ENCODE measurements around the gene DDX18. TPM values are rescaled to one million over a fixed set of nuclear protein-coding genes. Genes with fewer than 3 reads are reported as not detected.
"Not testable (repeated sequence)": the region's sequence is repeated elsewhere in the genome, so short reads cannot be mapped to it uniquely, and the experiment has no call there.

DDX18 gene
- polyA plus RNA-seq, 4 donors: 16.8 to 52.2 (median 25.3) TPM

GRCh38 chr2:117827464-117827863 lies 13.0 kb downstream of the DDX18 start:
- H3K36me3 ChIP-seq (ENCODE audit: control insufficient read depth in 3 of 3, insufficient read depth in 2 of 3, low read depth in 1 of 3, low read length in 3 of 3): peaks cover 17 to 32% (median 25%) of the 10 kb centered on the region in 3 donors
- DNase-seq; H3K4me1 ChIP-seq (ENCODE audit: control insufficient read depth in 3 of 3, insufficient read depth in 2 of 3, low read depth in 1 of 3, low read length in 2 of 3); FAIRE-seq; H3K9me3 ChIP-seq (ENCODE audit: control insufficient read depth in 2 of 2, insufficient read depth in 1 of 2, low read depth in 1 of 2, low read length in 1 of 2); H3K27me3 ChIP-seq (ENCODE audit: control insufficient read depth in 3 of 3, insufficient read depth in 3 of 3, low read length in 3 of 3); H3K4me3 ChIP-seq (ENCODE audit: low read depth in 1 of 3, low read length in 3 of 3); H3K27ac ChIP-seq (ENCODE audit: low read depth in 1 of 3, low read length in 2 of 3): not testable (repeated sequence)
- 98 to 99% (median 98%) methylated on average over 5 of the region's 5 CpGs for WGBS, 3 donors

GRCh38 chr2:117828870-117829269 lies 14.4 kb downstream of the DDX18 start:
- FAIRE-seq: no peak
- DNase-seq: no peak
- Histone ChIP-seq H3K4me1 (ENCODE audit: control insufficient read depth in 3 of 3, insufficient read depth in 2 of 3, low read depth in 1 of 3, low read length in 2 of 3) (no peaks in the 10 kb centered on the region), H3K27ac (ENCODE audit: low read depth in 1 of 3, low read length in 2 of 3) (no peak overlapping the region), H3K27me3 (ENCODE audit: control insufficient read depth in 3 of 3, insufficient read depth in 3 of 3, low read length in 3 of 3) (no peaks in the 10 kb centered on the region), H3K9me3 (ENCODE audit: control insufficient read depth in 2 of 2, insufficient read depth in 1 of 2, low read depth in 1 of 2, low read length in 1 of 2) (peaks cover 0 to 4% of the 10 kb centered on the region in 2 donors), H3K36me3 (ENCODE audit: control insufficient read depth in 3 of 3, insufficient read depth in 2 of 3, low read depth in 1 of 3, low read length in 3 of 3) (peaks cover 17 to 31% (median 29%) of the 10 kb centered on the region in 3 donors), H3K4me3 (ENCODE audit: low read depth in 1 of 3, low read length in 3 of 3) (no peak overlapping the region)
- WGBS, 3 donors: 57 to 75% (median 60%) methylated on average over 2 of the region's 2 CpGs

DNA sequence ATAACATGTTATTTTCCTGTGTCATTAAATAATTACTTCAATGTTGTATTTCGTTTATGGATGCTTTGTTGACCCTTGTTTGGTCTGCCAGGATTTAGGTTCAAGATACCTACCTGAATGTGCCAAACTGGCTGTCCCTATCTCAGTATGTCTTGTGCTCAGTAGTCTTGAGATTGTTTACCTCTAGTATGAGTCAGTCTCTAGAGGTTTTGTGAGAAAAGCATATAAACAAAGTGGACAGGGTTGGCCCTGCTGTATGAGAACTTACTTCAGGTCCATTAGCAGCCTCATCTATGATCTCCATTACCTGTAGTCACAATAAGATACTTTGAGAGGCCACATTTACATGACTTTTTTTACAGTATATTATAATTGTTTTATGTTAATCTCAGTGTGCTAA lies 17.8 kb downstream of the DDX18 start:
- peaks cover 0 to 3% (median 0%) of the 10 kb centered on the region in 3 donors for H3K27me3 ChIP-seq (ENCODE audit: control insufficient read depth in 3 of 3, insufficient read depth in 3 of 3, low read length in 3 of 3)
- DNase-seq: no peak
- no peak overlapping the region for H3K4me3 ChIP-seq (ENCODE audit: low read depth in 1 of 3, low read length in 3 of 3)
- WGBS, 3 donors: 81 to 88% (median 82%) methylated on average over 1 of the region's 1 CpG
- peaks cover 5 to 11% (median 6%) of the 10 kb centered on the region in 3 donors for H3K36me3 ChIP-seq (ENCODE audit: control insufficient read depth in 3 of 3, insufficient read depth in 2 of 3, low read depth in 1 of 3, low read length in 3 of 3)
- H3K4me1 ChIP-seq (ENCODE audit: control insufficient read depth in 3 of 3, insufficient read depth in 2 of 3, low read depth in 1 of 3, low read length in 2 of 3): no peaks in the 10 kb centered on the region
- peaks cover 0 to 1% of the 10 kb centered on the region in 2 donors for H3K9me3 ChIP-seq (ENCODE audit: control insufficient read depth in 2 of 2, insufficient read depth in 1 of 2, low read depth in 1 of 2, low read length in 1 of 2)
- FAIRE-seq: no peak
- H3K27ac ChIP-seq (ENCODE audit: low read depth in 1 of 3, low read length in 2 of 3): no peak overlapping the region

GRCh38 chr2:117832905-117833613 lies 18.6 kb downstream of the DDX18 start:
- H3K27me3 ChIP-seq (ENCODE audit: control insufficient read depth in 3 of 3, insufficient read depth in 3 of 3, low read length in 3 of 3): peaks cover 0 to 3% (median 0%) of the 10 kb centered on the region in 3 donors
- DNase-seq (peak in 1 of 2 donors; percentile 24), FAIRE-seq (no peak)
- no peaks in the 10 kb centered on the region for H3K4me1 ChIP-seq (ENCODE audit: control insufficient read depth in 3 of 3, insufficient read depth in 2 of 3, low read depth in 1 of 3, low read length in 2 of 3)
- H3K4me3 ChIP-seq (ENCODE audit: low read depth in 1 of 3, low read length in 3 of 3): no peak overlapping the region
- 84 to 93% (median 88%) methylated on average over 9 of the region's 9 CpGs for WGBS, 3 donors
- H3K27ac ChIP-seq (ENCODE audit: low read depth in 1 of 3, low read length in 2 of 3): no peak overlapping the region
- no peaks in the 10 kb centered on the region for H3K9me3 ChIP-seq (ENCODE audit: control insufficient read depth in 2 of 2, insufficient read depth in 1 of 2, low read depth in 1 of 2, low read length in 1 of 2)
- peaks cover 5 to 12% (median 6%) of the 10 kb centered on the region in 3 donors for H3K36me3 ChIP-seq (ENCODE audit: control insufficient read depth in 3 of 3, insufficient read depth in 2 of 3, low read depth in 1 of 3, low read length in 3 of 3)

DNA sequence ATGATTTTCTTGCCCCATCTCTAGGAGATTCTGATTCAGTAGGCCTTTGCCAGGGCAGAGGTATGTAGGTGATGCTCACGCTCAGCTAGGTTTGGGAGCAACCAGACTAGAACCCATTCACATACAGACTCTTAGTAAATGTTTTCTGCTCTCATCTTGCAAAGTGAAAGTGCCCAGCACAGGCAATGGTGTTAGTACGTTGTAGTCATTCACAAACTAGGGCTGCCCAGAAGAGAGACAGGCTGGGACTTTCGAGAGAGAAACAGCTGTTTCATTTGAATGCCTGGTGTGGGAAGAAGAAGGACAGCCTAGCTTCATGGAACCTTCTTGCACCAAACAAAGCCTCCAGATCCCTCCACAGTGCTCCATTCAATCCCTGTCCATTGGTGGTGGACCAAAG lies 19.4 kb downstream of the DDX18 start:
- H3K27ac ChIP-seq (ENCODE audit: low read depth in 1 of 3, low read length in 2 of 3): no peak overlapping the region
- H3K27me3 ChIP-seq (ENCODE audit: control insufficient read depth in 3 of 3, insufficient read depth in 3 of 3, low read length in 3 of 3): peaks cover 0 to 3% (median 0%) of the 10 kb centered on the region in 3 donors
- H3K4me1 ChIP-seq (ENCODE audit: control insufficient read depth in 3 of 3, insufficient read depth in 2 of 3, low read depth in 1 of 3, low read length in 2 of 3): no peaks in the 10 kb centered on the region
- 79 to 85% (median 85%) methylated on average over 3 of the region's 3 CpGs for WGBS, 3 donors
- H3K4me3 ChIP-seq (ENCODE audit: low read depth in 1 of 3, low read length in 3 of 3): no peak overlapping the region
- FAIRE-seq: no peak
- DNase-seq: no peak
- H3K36me3 ChIP-seq (ENCODE audit: control insufficient read depth in 3 of 3, insufficient read depth in 2 of 3, low read depth in 1 of 3, low read length in 3 of 3): peaks cover 0 to 12% (median 5%) of the 10 kb centered on the region in 3 donors
- no peaks in the 10 kb centered on the region for H3K9me3 ChIP-seq (ENCODE audit: control insufficient read depth in 2 of 2, insufficient read depth in 1 of 2, low read depth in 1 of 2, low read length in 1 of 2)

- FAIRE-seq: no peak
Measured at GRCh38 chr2:117834992-117835391, 20.5 kb downstream of the DDX18 start.

GRCh38 chr2:117835990-117836760 lies 21.7 kb downstream of the DDX18 start:
- Histone ChIP-seq H3K27me3 (ENCODE audit: control insufficient read depth in 3 of 3, insufficient read depth in 3 of 3, low read length in 3 of 3) (peaks cover 0 to 3% (median 0%) of the 10 kb centered on the region in 3 donors), H3K4me3 (ENCODE audit: low read depth in 1 of 3, low read length in 3 of 3) (peak overlapping the region in 2 of 3 donors; percentile 30 to 42), H3K27ac (ENCODE audit: low read depth in 1 of 3, low read length in 2 of 3) (no peak overlapping the region), H3K9me3 (ENCODE audit: control insufficient read depth in 2 of 2, insufficient read depth in 1 of 2, low read depth in 1 of 2, low read length in 1 of 2) (no peaks in the 10 kb centered on the region), H3K36me3 (ENCODE audit: control insufficient read depth in 3 of 3, insufficient read depth in 2 of 3, low read depth in 1 of 3, low read length in 3 of 3) (peaks cover 0 to 12% (median 0%) of the 10 kb centered on the region in 3 donors), H3K4me1 (ENCODE audit: control insufficient read depth in 3 of 3, insufficient read depth in 2 of 3, low read depth in 1 of 3, low read length in 2 of 3) (peaks cover 0 to 1% (median 0%) of the 10 kb centered on the region in 3 donors)
- FAIRE-seq (no peak), DNase-seq (peak; percentile 67 to 81)
- 9 to 11% (median 11%) methylated on average over 50 to 53 of the region's 53 CpGs for WGBS, 3 donors

More at GRCh38 chr2:117834992-117835391, 20.5 kb downstream of the DDX18 start:
- Histone ChIP-seq H3K36me3 (ENCODE audit: control insufficient read depth in 3 of 3, insufficient read depth in 2 of 3, low read depth in 1 of 3, low read length in 3 of 3) (peaks cover 0 to 12% (median under 1%) of the 10 kb centered on the region in 3 donors), H3K27ac (ENCODE audit: low read depth in 1 of 3, low read length in 2 of 3) (no peak overlapping the region), H3K4me3 (ENCODE audit: low read depth in 1 of 3, low read length in 3 of 3) (no peak overlapping the region), H3K4me1 (ENCODE audit: control insufficient read depth in 3 of 3, insufficient read depth in 2 of 3, low read depth in 1 of 3, low read length in 2 of 3) (no peaks in the 10 kb centered on the region), H3K9me3 (ENCODE audit: control insufficient read depth in 2 of 2, insufficient read depth in 1 of 2, low read depth in 1 of 2, low read length in 1 of 2) (no peaks in the 10 kb centered on the region), H3K27me3 (ENCODE audit: control insufficient read depth in 3 of 3, insufficient read depth in 3 of 3, low read length in 3 of 3) (peaks cover 0 to 3% (median 0%) of the 10 kb centered on the region in 3 donors)
- DNase-seq: no peak
- WGBS, 3 donors: 79 to 88% (median 83%) methylated on average over 3 of the region's 3 CpGs

DNA sequence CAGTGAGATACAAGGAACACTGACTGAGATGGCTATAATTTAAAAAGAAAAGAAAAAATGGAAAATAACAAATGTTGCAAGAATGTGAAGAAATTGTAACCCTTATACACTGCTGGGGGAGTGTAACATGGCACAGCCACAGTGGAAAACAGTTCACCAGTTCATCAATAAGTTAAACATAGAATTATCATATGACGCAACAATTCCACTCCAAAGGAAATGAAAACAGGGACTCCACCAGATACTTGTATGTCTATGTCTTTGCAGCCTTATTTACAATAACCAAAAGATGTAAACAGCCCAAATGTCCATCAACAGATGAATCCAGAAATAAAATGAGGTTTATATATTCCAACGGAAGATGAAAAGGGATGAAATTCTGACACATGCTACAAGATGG lies 30.8 kb downstream of the DDX18 start:
- Histone ChIP-seq H3K4me1 (ENCODE audit: control insufficient read depth in 3 of 3, insufficient read depth in 2 of 3, low read depth in 1 of 3, low read length in 2 of 3) (peaks cover 0 to 11% (median 0%) of the 10 kb centered on the region in 3 donors), H3K4me3 (ENCODE audit: low read depth in 1 of 3, low read length in 3 of 3) (no peak overlapping the region), H3K9me3 (ENCODE audit: control insufficient read depth in 2 of 2, insufficient read depth in 1 of 2, low read depth in 1 of 2, low read length in 1 of 2) (peaks cover 0 to 3% of the 10 kb centered on the region in 2 donors), H3K36me3 (ENCODE audit: control insufficient read depth in 3 of 3, insufficient read depth in 2 of 3, low read depth in 1 of 3, low read length in 3 of 3) (no peaks in the 10 kb centered on the region), H3K27ac (ENCODE audit: low read depth in 1 of 3, low read length in 2 of 3) (no peak overlapping the region), H3K27me3 (ENCODE audit: control insufficient read depth in 3 of 3, insufficient read depth in 3 of 3, low read length in 3 of 3) (peaks cover 0 to 19% (median 10%) of the 10 kb centered on the region in 3 donors)
- WGBS, 3 donors: 85 to 94% (median 92%) methylated on average over 2 of the region's 2 CpGs
- DNase-seq (no peak), FAIRE-seq (no peak)
